Thymus (tissue), 11 donors: ENCODE results near the gene CDK14. TPM values are rescaled to one million over a fixed set of nuclear protein-coding genes. Genes with fewer than 3 reads are reported as not detected.

Experiments used
- DNase-seq, 9 donors: peaks; one replicate each; pipeline ENCODE4 v3.0.0-alpha.2; 2013; ENCODE audit warnings: low spot score in 9 of 9, low read depth in 6 of 9, missing footprints in 1 of 9
- H3K27ac ChIP-seq, 2 donors: one replicate each; pipeline ENCODE4 v1.5.1; 2013; ENCODE audit warnings: control low read depth in 1 of 2, low read depth in 1 of 2, low read length in 1 of 2, mild to moderate bottlenecking in 1 of 2, moderate library complexity in 1 of 2
- H3K27me3 ChIP-seq, 2 donors: one replicate each; pipeline ENCODE4 v1.5.1; 2013; ENCODE audit warnings: low read length in 1 of 2; ENCODE audit not compliant: control insufficient read depth in 2 of 2, insufficient read depth in 1 of 2
- H3K36me3 ChIP-seq, 2 donors: one replicate each; pipeline ENCODE4 v1.5.1; 2013; ENCODE audit warnings: low read length in 1 of 2, mild to moderate bottlenecking in 1 of 2, moderate library complexity in 1 of 2; ENCODE audit not compliant: control insufficient read depth in 2 of 2, insufficient read depth in 2 of 2
- H3K4me1 ChIP-seq, 2 donors: one replicate each; pipeline ENCODE4 v1.5.1; 2013; ENCODE audit warnings: low read length in 2 of 2; ENCODE audit not compliant: control insufficient read depth in 2 of 2, insufficient read depth in 2 of 2
- H3K4me3 ChIP-seq, 2 donors: one replicate each; pipeline ENCODE4 v1.5.1; 2013; ENCODE audit warnings: low read length in 2 of 2, control low read depth in 1 of 2, mild to moderate bottlenecking in 1 of 2
- H3K9me3 ChIP-seq, 2 donors: one replicate each; pipeline ENCODE4 v1.5.1; 2013; ENCODE audit warnings: low read length in 1 of 2, mild to moderate bottlenecking in 1 of 2; ENCODE audit not compliant: control insufficient read depth in 2 of 2, insufficient read depth in 1 of 2
- whole genome bisulfite sequencing: extraction: QIAGEN DNeasy Blood & Tissue Kit; methylation state at CpG from one replicate; pipeline ENCODE4 v1.1.7; 2013; 5-methylcytosine and 5-hydroxymethylcytosine counted together
- polyA plus RNA-seq: library from polyadenylated mRNA; stranded (reverse); fragments of 200-250 nt; gene quantifications from one replicate; pipeline ENCODE4 v1.2.3, GENCODE V29; 2013
- total RNA-seq: library from RNA; stranded (reverse); fragments of 120-200 nt; gene quantifications from one replicate; pipeline ENCODE4 v1.2.4, GENCODE V29; 2013
- donor health status: healthy.

The CDK14 gene
- total and polyA plus RNA-seq, 2 donors = 7.6 to 9.0 TPM

DNA sequence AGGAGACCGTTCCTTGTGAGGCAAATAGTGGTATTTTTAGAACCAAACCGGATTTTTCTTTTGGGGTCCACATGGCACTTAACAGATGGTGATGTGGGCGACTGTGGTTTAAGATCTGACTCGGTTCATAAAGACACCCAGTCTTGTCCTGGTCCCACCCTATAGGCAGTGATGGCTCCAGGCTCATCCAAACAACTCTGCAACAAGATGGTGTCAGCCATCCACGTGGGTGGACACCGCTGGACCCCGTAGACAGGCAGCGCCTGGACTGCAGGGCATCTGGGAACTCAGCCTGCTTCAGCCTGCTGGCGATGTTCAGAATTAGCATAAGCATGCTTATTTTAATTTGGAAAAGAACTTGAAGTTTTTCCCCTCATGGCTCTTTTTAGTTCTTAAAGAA, 409.7 kb downstream of the CDK14 start:
- no peak overlapping the region for H3K27ac ChIP-seq
- H3K9me3 ChIP-seq = no peaks in the 10 kb centered on the region
- H3K27me3 ChIP-seq = no peaks in the 10 kb centered on the region
- DNase-seq = no peak
- WGBS = 89% methylated on average over 9 of the region's 9 CpGs
- H3K4me3 ChIP-seq = no peak overlapping the region
- no peaks in the 10 kb centered on the region for H3K36me3 ChIP-seq
- H3K4me1 ChIP-seq = no peaks in the 10 kb centered on the region

DNA sequence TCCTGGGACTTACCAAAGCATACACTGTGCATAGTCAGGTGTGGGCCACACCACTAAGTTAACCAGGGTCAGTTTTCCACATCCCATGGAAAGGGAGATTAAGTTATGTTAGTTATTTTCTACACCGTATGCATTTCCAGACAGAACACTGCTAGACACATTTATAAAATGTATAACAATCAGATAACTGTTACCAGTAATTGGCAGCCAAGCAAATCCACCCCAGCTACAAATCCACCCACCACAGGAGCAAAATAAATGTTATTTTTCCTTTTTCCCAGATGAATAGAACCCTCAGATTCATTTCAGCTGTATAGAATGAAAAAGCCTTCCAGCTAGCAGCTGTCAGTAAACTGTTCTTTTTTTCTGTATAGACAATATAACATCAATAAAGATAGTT, 411.2 kb downstream of the CDK14 start:
- Histone ChIP-seq H3K36me3 (no peaks in the 10 kb centered on the region), H3K27ac (no peak overlapping the region), H3K9me3 (no peaks in the 10 kb centered on the region), H3K27me3 (no peaks in the 10 kb centered on the region), H3K4me3 (no peak overlapping the region), H3K4me1 (no peaks in the 10 kb centered on the region)
- 94% methylated on average over 1 of the region's 1 CpG for WGBS
- DNase-seq = no peak

DNA sequence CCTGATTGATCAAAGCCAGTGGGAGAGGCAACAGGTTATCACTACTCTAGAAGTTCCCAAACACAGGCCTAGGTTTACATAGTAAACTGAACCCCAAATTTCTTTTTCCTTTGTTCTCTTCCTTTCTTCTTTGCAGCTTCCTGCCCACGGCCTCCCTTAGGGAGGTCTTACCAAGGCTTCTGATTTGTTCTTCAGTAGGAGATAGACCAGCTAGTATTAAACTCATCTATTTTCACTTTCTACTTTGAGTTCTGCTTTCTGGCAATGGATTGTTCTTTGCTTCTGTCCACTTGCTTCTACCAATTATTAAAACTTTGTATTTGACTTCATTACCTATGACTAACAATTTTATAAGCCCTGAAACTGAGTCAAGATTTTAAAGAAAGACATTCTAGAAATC, 417.0 kb downstream of the CDK14 start:
- Histone ChIP-seq H3K27ac (no peak overlapping the region), H3K4me3 (no peak overlapping the region), H3K36me3 (no peaks in the 10 kb centered on the region), H3K4me1 (no peaks in the 10 kb centered on the region), H3K9me3 (no peaks in the 10 kb centered on the region), H3K27me3 (no peaks in the 10 kb centered on the region)
- no peak for DNase-seq
- WGBS = 57% methylated on average over 1 of the region's 1 CpG

DNA sequence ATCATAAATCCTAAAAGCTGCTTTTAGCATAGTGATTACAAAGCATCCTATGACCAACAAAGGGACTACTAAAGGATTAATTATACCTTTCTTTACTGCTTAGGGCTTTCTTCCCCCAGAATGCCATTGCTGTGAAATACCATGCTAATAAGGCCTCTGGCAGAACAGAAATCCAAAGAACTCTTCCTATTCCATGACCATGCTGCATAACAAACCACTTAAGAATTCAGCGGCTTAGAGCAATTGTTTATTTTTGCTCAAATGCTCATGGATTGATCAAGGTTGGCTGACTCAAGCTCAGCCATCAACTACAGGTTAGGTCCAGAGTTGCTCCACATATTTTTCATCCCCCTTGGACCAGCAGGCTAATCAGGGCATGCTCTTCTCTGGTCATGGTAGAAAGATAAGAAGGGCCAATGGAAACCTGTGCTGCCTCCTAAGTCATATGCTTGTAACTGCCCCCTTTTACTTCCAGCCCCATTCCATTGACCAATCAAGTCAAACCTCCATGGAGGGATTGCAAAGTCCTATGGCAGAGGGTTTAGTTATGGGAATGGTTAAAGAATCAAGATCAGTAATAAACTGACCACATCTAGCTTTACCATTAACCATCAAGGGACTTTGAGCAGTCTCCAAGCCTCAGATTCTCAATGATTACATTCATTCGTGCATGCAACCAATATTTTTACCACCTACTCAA, 423.7 kb downstream of the CDK14 start:
- no peaks in the 10 kb centered on the region for H3K9me3 ChIP-seq
- no peak for DNase-seq
- H3K27me3 ChIP-seq = no peaks in the 10 kb centered on the region
- no peaks in the 10 kb centered on the region for H3K36me3 ChIP-seq
- no peaks in the 10 kb centered on the region for H3K4me1 ChIP-seq
- WGBS = 95% methylated on average over 2 of the region's 2 CpGs
- no peak overlapping the region for H3K27ac ChIP-seq
- no peak overlapping the region for H3K4me3 ChIP-seq

DNA sequence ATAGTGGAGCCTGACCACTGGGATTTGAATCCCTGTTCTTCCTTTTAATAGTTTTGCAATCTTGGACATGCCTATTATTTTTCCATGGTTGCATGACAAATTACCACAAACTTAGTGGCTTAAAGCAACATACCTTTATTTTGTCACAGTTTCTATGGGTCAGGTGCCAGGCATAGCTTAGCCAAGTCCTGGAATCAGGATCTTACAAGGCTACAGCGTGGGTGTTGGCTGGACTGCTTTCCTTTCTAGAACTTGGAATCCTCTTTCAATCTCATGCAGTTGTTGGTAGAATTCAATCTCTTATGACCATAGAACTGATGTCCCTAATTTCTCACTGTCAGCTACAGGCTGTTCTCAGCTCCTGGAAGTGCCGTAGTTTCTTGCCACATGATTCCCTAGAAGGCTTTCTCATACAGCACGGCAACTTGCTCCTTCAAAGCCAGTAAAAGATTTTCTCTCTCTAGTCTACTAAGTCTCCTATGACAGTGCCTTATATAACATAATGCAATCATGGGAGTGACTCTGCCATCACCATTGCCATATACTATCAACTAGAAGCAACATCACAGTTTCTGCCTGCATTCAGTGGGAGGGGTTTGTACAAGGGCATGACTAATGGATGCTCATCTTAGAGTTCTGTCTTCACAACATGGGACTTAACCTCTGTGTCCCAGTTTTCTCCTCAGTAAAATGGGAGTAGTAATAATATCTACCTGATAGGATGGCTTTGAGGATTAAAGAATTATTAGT, 424.7 kb downstream of the CDK14 start:
- DNase-seq = no peak
- WGBS = 81% methylated on average over 3 of the region's 3 CpGs

DNA sequence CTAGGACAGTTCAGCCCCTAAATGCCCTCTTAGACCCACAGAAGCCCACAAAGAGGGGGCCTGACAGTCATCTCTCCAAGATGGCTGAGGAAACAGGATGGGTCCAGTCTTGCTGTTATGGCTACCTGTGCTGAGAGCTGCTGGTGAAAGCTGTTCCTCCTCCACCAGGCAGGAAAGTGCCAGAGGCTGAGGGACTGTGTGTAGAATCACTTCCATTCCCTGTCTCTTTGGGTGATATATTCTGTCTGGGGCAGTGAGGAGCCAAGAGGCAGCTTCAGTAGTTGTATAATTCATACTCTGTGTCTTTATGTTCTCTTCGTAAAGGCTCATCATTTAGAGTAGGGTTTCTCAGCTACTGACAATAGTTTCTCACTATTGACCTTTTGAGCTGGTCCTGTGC, 425.8 kb downstream of the CDK14 start:
- no peak overlapping the region for H3K4me3 ChIP-seq

More for the DNA sequence above, 424.7 kb downstream of the CDK14 start:
- Histone ChIP-seq H3K4me1 (no peaks in the 10 kb centered on the region), H3K9me3 (no peaks in the 10 kb centered on the region), H3K36me3 (no peaks in the 10 kb centered on the region), H3K4me3 (no peak overlapping the region), H3K27ac (no peak overlapping the region), H3K27me3 (no peaks in the 10 kb centered on the region)

DNA sequence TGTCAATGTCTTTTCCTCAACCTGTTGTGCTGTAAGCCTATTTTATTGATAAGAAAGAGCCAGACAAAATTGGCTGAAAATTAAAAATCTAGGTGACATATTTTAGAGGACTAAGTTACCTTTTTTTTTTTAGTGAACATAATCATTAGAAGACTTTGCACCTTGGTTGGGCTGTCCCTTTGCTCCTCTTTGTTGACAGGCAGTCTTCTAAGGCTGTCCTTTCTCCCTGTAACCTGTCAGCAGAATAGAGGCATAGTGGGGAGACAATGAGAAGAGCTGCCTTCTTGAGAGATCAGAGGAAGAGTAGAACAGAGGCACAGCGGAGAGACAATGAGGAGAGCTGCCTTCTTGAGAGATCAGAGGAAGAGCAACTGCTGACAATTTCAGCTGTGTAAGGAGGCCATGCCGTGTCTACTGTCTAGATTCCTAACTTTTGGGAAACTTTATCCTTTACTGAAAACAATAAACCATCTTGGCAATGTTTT, 429.8 kb downstream of the CDK14 start:
- H3K4me1 ChIP-seq = no peaks in the 10 kb centered on the region
- H3K4me3 ChIP-seq = no peak overlapping the region
- H3K27ac ChIP-seq = no peak overlapping the region
- H3K36me3 ChIP-seq = no peaks in the 10 kb centered on the region
- H3K9me3 ChIP-seq = no peaks in the 10 kb centered on the region
- H3K27me3 ChIP-seq = no peaks in the 10 kb centered on the region
- WGBS = 88% methylated on average over 2 of the region's 2 CpGs
- no peak for DNase-seq

More for the DNA sequence above, 425.8 kb downstream of the CDK14 start:
- H3K4me1 ChIP-seq = no peaks in the 10 kb centered on the region
- DNase-seq = no peak
- no peaks in the 10 kb centered on the region for H3K27me3 ChIP-seq
- no peaks in the 10 kb centered on the region for H3K9me3 ChIP-seq
- H3K27ac ChIP-seq = no peak overlapping the region
- WGBS = 98% methylated on average over 1 of the region's 1 CpG
- H3K36me3 ChIP-seq = no peaks in the 10 kb centered on the region

DNA sequence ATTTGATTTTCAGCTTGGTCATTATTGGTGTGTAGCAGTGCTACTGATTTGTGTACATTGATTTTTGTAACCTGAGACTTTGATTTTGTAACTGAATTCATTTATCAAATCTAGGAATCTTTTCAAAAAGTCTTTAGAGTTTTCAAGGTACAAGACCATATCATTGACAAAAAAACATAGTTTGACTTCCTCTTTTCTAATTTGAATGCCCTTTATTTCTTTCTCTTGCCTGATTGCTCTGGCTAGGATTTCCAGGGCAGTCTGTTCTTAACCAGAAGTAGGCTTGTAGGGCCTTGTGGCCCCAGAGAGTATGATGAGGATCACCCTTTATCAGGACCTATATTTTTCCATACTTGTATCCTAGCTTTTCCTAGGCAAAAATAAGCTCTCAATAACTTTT, 433.6 kb downstream of the CDK14 start:
- no peaks in the 10 kb centered on the region for H3K27me3 ChIP-seq
- no peaks in the 10 kb centered on the region for H3K4me1 ChIP-seq
- no peak overlapping the region for H3K4me3 ChIP-seq
- no peaks in the 10 kb centered on the region for H3K36me3 ChIP-seq
- no peak overlapping the region for H3K27ac ChIP-seq
- no peaks in the 10 kb centered on the region for H3K9me3 ChIP-seq
- no peak for DNase-seq

DNA sequence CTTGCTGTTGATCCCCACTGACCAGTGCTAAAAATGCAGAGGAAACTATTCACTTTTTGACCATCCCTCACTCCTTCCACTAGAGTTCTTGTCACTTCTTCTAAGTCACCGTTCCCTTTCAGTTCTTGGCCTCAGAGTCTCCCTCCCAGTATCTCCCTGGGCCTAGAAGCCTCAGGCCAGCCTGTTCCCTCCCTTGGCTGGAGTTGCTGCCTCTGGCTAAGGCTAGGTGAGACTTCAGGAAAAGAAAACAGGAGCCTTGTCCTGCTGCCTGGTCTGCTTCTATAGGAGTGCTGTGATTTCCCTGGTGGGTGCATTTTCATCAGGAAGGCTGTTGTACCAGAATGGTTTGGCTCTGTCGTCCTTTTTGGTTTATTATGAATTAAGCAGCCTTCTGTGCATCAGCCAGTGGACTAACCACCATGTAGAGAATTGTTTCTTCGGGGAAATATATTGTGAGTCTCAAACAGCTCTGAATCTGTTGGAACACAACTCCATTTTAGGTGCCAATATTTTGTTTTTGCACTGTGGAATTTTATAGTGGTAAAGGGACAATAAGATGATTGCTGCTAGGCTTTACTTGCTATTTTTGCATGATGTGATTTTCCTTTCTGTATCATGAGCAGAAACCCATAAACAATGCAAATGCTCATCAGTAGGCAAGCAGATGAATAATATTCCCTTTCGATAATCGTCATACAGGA, 434.7 kb downstream of the CDK14 start:
- DNase-seq = no peak
- 84% methylated on average over 5 of the region's 5 CpGs for WGBS
- no peak overlapping the region for H3K27ac ChIP-seq
- H3K27me3 ChIP-seq = no peaks in the 10 kb centered on the region
- no peak overlapping the region for H3K4me3 ChIP-seq
- no peaks in the 10 kb centered on the region for H3K36me3 ChIP-seq
- no peaks in the 10 kb centered on the region for H3K4me1 ChIP-seq
- no peaks in the 10 kb centered on the region for H3K9me3 ChIP-seq
